Measurements from ENCODE around the gene CCDC92.

DNA sequence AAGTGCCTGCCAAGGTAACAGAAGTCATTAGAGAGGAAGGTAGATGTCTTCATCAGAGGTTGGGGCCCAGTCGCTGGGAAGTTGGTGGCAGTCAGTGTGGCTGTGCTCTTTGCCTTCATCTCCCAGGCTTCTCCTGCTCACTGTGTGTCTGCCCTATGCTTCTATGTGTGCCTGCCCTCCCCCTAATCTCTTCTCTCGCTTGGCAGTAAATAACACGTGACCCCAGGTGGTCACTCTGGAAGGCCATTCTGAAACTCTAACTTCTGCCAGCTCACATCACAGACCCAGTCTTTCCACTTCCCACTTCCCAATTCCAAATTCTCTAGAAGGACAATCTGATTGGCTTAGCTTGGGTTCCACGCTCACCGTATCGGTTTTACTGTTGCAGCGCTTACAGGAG lies 9.6 kb upstream of the CCDC92 start:
- TF ChIP-seq POLR2AphosphoS5 (IDR thresholded peaks at IDR 0.05) (no peak), EP300 (IDR thresholded peaks at IDR 0.05; ENCODE audit: low read depth) (no peak)
- TF ChIP-seq, protein P1, sequence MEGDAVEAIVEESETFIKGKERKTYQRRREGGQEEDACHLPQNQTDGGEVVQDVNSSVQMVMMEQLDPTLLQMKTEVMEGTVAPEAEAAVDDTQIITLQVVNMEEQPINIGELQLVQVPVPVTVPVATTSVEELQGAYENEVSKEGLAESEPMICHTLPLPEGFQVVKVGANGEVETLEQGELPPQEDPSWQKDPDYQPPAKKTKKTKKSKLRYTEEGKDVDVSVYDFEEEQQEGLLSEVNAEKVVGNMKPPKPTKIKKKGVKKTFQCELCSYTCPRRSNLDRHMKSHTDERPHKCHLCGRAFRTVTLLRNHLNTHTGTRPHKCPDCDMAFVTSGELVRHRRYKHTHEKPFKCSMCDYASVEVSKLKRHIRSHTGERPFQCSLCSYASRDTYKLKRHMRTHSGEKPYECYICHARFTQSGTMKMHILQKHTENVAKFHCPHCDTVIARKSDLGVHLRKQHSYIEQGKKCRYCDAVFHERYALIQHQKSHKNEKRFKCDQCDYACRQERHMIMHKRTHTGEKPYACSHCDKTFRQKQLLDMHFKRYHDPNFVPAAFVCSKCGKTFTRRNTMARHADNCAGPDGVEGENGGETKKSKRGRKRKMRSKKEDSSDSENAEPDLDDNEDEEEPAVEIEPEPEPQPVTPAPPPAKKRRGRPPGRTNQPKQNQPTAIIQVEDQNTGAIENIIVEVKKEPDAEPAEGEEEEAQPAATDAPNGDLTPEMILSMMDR (IDR thresholded peaks at IDR 0.05) = no peak
